SU-DHL-6 (cell line): ENCODE measurements around the gene IL4I1.

Source experiments
- CTCF ChIP-seq: fragments of 200-600 bp; sonication (generic); IDR thresholded peaks from one replicate; pipeline ENCODE4 v1.5.1; 2017; ENCODE audit warnings: antibody characterized with exemption, mild to moderate bottlenecking, low read length, moderate library complexity; ENCODE audit not compliant: insufficient read depth, poor library complexity, severe bottlenecking
- EZH2phosphoT487 ChIP-seq: fragments of 200-600 bp; sonication (generic), shearing (Covaris generic); conservative IDR thresholded peaks from 2 replicates; pipeline ENCODE4 v1.6.1; 2018; ENCODE audit warnings: mild to moderate bottlenecking, antibody characterized with exemption, low read length, moderate library complexity, mixed read lengths

GRCh38 chr19:49874503-49875157 is 22.1 kb downstream of the IL4I1 start:
- TF ChIP-seq CTCF (no peak), EZH2phosphoT487 (no peak)
